Ovary (tissue), 3 donors: ENCODE measurements around the gene EPDR1.

ENCODE experiments used
- POLR2A ChIP-seq: fragments of 450-650 bp; IDR thresholded peaks from one replicate; pipeline ENCODE4 v1.6.1; 2017; ENCODE audit warnings: antibody characterized with exemption, mild to moderate bottlenecking, moderate library complexity
- TF ChIP-seq, protein P1 (sequence below), 3 donors: fragments of 450-650 bp in 2 of 3; fragments of 200-600 bp in 1 of 3; IDR thresholded peaks; one replicate each; pipeline versions ENCODE4 v1.5.1 to v1.8.0; 2016 to 2022; ENCODE audit warnings: antibody characterized with exemption in 3 of 3, mild to moderate bottlenecking in 1 of 3
- donor health status: DM: no; HTN: no; CAD: no.

GRCh38 chr7:37986908-37987330 lies 66.5 kb downstream of the EPDR1 start:
- TF ChIP-seq POLR2A, result no peak
- TF ChIP-seq, protein P1, sequence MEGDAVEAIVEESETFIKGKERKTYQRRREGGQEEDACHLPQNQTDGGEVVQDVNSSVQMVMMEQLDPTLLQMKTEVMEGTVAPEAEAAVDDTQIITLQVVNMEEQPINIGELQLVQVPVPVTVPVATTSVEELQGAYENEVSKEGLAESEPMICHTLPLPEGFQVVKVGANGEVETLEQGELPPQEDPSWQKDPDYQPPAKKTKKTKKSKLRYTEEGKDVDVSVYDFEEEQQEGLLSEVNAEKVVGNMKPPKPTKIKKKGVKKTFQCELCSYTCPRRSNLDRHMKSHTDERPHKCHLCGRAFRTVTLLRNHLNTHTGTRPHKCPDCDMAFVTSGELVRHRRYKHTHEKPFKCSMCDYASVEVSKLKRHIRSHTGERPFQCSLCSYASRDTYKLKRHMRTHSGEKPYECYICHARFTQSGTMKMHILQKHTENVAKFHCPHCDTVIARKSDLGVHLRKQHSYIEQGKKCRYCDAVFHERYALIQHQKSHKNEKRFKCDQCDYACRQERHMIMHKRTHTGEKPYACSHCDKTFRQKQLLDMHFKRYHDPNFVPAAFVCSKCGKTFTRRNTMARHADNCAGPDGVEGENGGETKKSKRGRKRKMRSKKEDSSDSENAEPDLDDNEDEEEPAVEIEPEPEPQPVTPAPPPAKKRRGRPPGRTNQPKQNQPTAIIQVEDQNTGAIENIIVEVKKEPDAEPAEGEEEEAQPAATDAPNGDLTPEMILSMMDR (IDR thresholded peaks at IDR 0.05), result no peak
